Measurements from ENCODE around the gene KCNK16.

GRCh38 chr6:39339096-39339867 lies 16.8 kb upstream of the KCNK16 start:
- no peak for TF ChIP-seq CTCF (IDR thresholded peaks at IDR 0.05)
- no peak for TF ChIP-seq POLR2AphosphoS5 (IDR thresholded peaks at IDR 0.05)

All from breast epithelium (tissue), 3 donors.